ENCODE data around the gene LGALS9. TPM values are rescaled to one million over a fixed set of nuclear protein-coding genes. Genes with fewer than 3 reads are reported as not detected.
"Not testable (repeated sequence)": the region's sequence is repeated elsewhere in the genome, so short reads cannot be mapped to it uniquely, and the experiment has no call there.

LGALS9 gene
- total RNA-seq, 1 donor from 2014 or later: 46.4 TPM

- Mint-ChIP-seq H3K9me3 (no peaks in the 10 kb centered on the region), H3K36me3 (ENCODE audit: low read depth) (no peaks in the 10 kb centered on the region), H3K4me3 (no peak overlapping the region), H3K27ac (no peak overlapping the region), H3K27me3 (no peaks in the 10 kb centered on the region), H3K4me1 (peaks cover 5% of the 10 kb centered on the region)
- intact Hi-C loops (cut with micrococcal nuclease): no loop called here
- peak; percentile 73 for DNase-seq
Observed at GRCh38 chr17:27657620-27658019, 26.6 kb downstream of the LGALS9 start.

- no peak for DNase-seq
- Mint-ChIP-seq H3K9me3 (no peaks in the 10 kb centered on the region), H3K27ac (no peak overlapping the region), H3K36me3 (ENCODE audit: low read depth) (no peaks in the 10 kb centered on the region), H3K4me3 (no peak overlapping the region), H3K27me3 (no peaks in the 10 kb centered on the region), H3K4me1 (peaks cover 2% of the 10 kb centered on the region)
- intact Hi-C loops (cut with micrococcal nuclease): no loop called here
Observed at GRCh38 chr17:27659683-27660082, 28.7 kb downstream of the LGALS9 start.

GRCh38 chr17:27660436-27660835 lies 29.4 kb downstream of the LGALS9 start:
- Mint-ChIP-seq H3K27ac (no peak overlapping the region), H3K27me3 (no peaks in the 10 kb centered on the region)
- intact Hi-C loops (cut with micrococcal nuclease): no loop called here

GRCh38 chr17:27663936-27664605 lies 33.1 kb downstream of the LGALS9 start:
- Mint-ChIP-seq H3K27ac (no peak overlapping the region), H3K4me3 (no peak overlapping the region), H3K4me1 (no peaks in the 10 kb centered on the region), H3K9me3 (no peaks in the 10 kb centered on the region), H3K36me3 (ENCODE audit: low read depth) (no peaks in the 10 kb centered on the region), H3K27me3 (no peaks in the 10 kb centered on the region)
- DNase-seq: no peak
- intact Hi-C loops (cut with micrococcal nuclease): no loop called here

More at GRCh38 chr17:27660436-27660835, 29.4 kb downstream of the LGALS9 start:
- Mint-ChIP-seq H3K9me3 (no peaks in the 10 kb centered on the region), H3K4me1 (no peaks in the 10 kb centered on the region), H3K4me3 (no peak overlapping the region), H3K36me3 (ENCODE audit: low read depth) (no peaks in the 10 kb centered on the region)
- no peak for DNase-seq

- Mint-ChIP-seq H3K36me3 (ENCODE audit: low read depth) (no peaks in the 10 kb centered on the region), H3K27me3 (no peaks in the 10 kb centered on the region), H3K4me1 (no peaks in the 10 kb centered on the region), H3K9me3 (no peaks in the 10 kb centered on the region), H3K4me3 (no peak overlapping the region), H3K27ac (no peak overlapping the region)
- intact Hi-C loops (cut with micrococcal nuclease): no loop called here
- DNase-seq: no peak
Observed at GRCh38 chr17:27664606-27664965, 33.6 kb downstream of the LGALS9 start.

GRCh38 chr17:27665549-27665948 lies 34.6 kb downstream of the LGALS9 start:
- intact Hi-C loops (cut with micrococcal nuclease): no loop called here
- Mint-ChIP-seq H3K27me3 (no peaks in the 10 kb centered on the region), H3K4me1 (no peaks in the 10 kb centered on the region), H3K36me3 (ENCODE audit: low read depth) (no peaks in the 10 kb centered on the region), H3K27ac (no peak overlapping the region), H3K4me3 (no peak overlapping the region), H3K9me3 (no peaks in the 10 kb centered on the region)
- no peak for DNase-seq

GRCh38 chr17:27666270-27666669 lies 35.3 kb downstream of the LGALS9 start:
- H3K27ac Mint-ChIP-seq; H3K27me3 Mint-ChIP-seq; H3K9me3 Mint-ChIP-seq; H3K4me1 Mint-ChIP-seq; intact Hi-C loops (cut with micrococcal nuclease); DNase-seq; H3K4me3 Mint-ChIP-seq; H3K36me3 Mint-ChIP-seq (ENCODE audit: low read depth): not testable (repeated sequence)

GRCh38 chr17:27666831-27667560 lies 36.0 kb downstream of the LGALS9 start:
- Mint-ChIP-seq H3K27me3 (no peaks in the 10 kb centered on the region), H3K4me3 (no peak overlapping the region), H3K9me3 (no peaks in the 10 kb centered on the region), H3K27ac (no peak overlapping the region), H3K4me1 (no peaks in the 10 kb centered on the region), H3K36me3 (ENCODE audit: low read depth) (no peaks in the 10 kb centered on the region)
- no peak for DNase-seq
- intact Hi-C loops (cut with micrococcal nuclease): no loop called here

- no peaks in the 10 kb centered on the region for H3K9me3 Mint-ChIP-seq
- intact Hi-C loops (cut with micrococcal nuclease): no loop called here
- no peak overlapping the region for H3K27ac Mint-ChIP-seq
- H3K4me1 Mint-ChIP-seq: no peaks in the 10 kb centered on the region
- no peaks in the 10 kb centered on the region for H3K36me3 Mint-ChIP-seq (ENCODE audit: low read depth)
- H3K27me3 Mint-ChIP-seq: no peaks in the 10 kb centered on the region
- no peak for DNase-seq
- no peak overlapping the region for H3K4me3 Mint-ChIP-seq
Observed at GRCh38 chr17:27667656-27668487, 36.9 kb downstream of the LGALS9 start.

- Mint-ChIP-seq H3K27me3 (no peaks in the 10 kb centered on the region), H3K4me3 (no peak overlapping the region), H3K36me3 (ENCODE audit: low read depth) (no peaks in the 10 kb centered on the region), H3K9me3 (no peaks in the 10 kb centered on the region), H3K27ac (no peak overlapping the region), H3K4me1 (no peaks in the 10 kb centered on the region)
- no peak for DNase-seq
- intact Hi-C loops (cut with micrococcal nuclease): no loop called here
Observed at GRCh38 chr17:27668488-27668823, 37.5 kb downstream of the LGALS9 start.

GRCh38 chr17:27669136-27669535 lies 38.1 kb downstream of the LGALS9 start:
- no peaks in the 10 kb centered on the region for H3K4me1 Mint-ChIP-seq
- no peak overlapping the region for H3K4me3 Mint-ChIP-seq
- H3K27ac Mint-ChIP-seq: no peak overlapping the region
- H3K9me3 Mint-ChIP-seq: no peaks in the 10 kb centered on the region
- DNase-seq: no peak
- intact Hi-C loops (cut with micrococcal nuclease): no loop called here
- H3K27me3 Mint-ChIP-seq: no peaks in the 10 kb centered on the region
- no peaks in the 10 kb centered on the region for H3K36me3 Mint-ChIP-seq (ENCODE audit: low read depth)

- H3K27me3 Mint-ChIP-seq: no peaks in the 10 kb centered on the region
- H3K9me3 Mint-ChIP-seq: no peaks in the 10 kb centered on the region
- intact Hi-C loops (cut with micrococcal nuclease): no loop called here
- H3K4me1 Mint-ChIP-seq: no peaks in the 10 kb centered on the region
- no peak for DNase-seq
- H3K4me3 Mint-ChIP-seq: no peak overlapping the region
- no peaks in the 10 kb centered on the region for H3K36me3 Mint-ChIP-seq (ENCODE audit: low read depth)
- no peak overlapping the region for H3K27ac Mint-ChIP-seq
Observed at GRCh38 chr17:27669850-27670249, 38.9 kb downstream of the LGALS9 start.

GRCh38 chr17:27670791-27671590 lies 40.0 kb downstream of the LGALS9 start:
- Mint-ChIP-seq H3K27ac (no peak overlapping the region), H3K4me1 (no peaks in the 10 kb centered on the region), H3K9me3 (no peaks in the 10 kb centered on the region), H3K4me3 (no peak overlapping the region), H3K27me3 (peaks cover 3% of the 10 kb centered on the region), H3K36me3 (ENCODE audit: low read depth) (no peaks in the 10 kb centered on the region)
- intact Hi-C loops (cut with micrococcal nuclease): no loop called here
- no peak for DNase-seq

- H3K36me3 Mint-ChIP-seq (ENCODE audit: low read depth): no peaks in the 10 kb centered on the region
- H3K4me1 Mint-ChIP-seq: no peaks in the 10 kb centered on the region
- H3K9me3 Mint-ChIP-seq: no peaks in the 10 kb centered on the region
- no peak for DNase-seq
- intact Hi-C loops (cut with micrococcal nuclease): no loop called here
- no peak overlapping the region for H3K27ac Mint-ChIP-seq
- H3K27me3 Mint-ChIP-seq: peaks cover 3% of the 10 kb centered on the region
- H3K4me3 Mint-ChIP-seq: no peak overlapping the region
Observed at GRCh38 chr17:27671591-27671910, 40.6 kb downstream of the LGALS9 start.

Measured in activated CD4-positive, alpha-beta T cell treated with anti-CD3 and anti-CD28 coated beads, Interleukin-2, amount 10 ng/mL, durations not matched to agents 24 days and 14 days (primary cell).